SJCRH30 (cell line): ENCODE results near the gene KPNA4. TPM values are rescaled to one million over a fixed set of nuclear protein-coding genes. Genes with fewer than 3 reads are reported as not detected.
A peak's percentile ranks its signal among the peaks of the same experiment; 100 is the strongest.
"Not testable (repeated sequence)": the region's sequence is repeated elsewhere in the genome, so short reads cannot be mapped to it uniquely, and the experiment has no call there.

ENCODE experiments used
- DNase-seq, 2 experiments: peaks; one replicate each; pipeline ENCODE4 v3.0.0-alpha.2; 2015 to 2020
- H3K27ac ChIP-seq: fragments of 250-450 bp; sonication (Bioruptor Pico); 2 replicates; pipeline ENCODE4 v1.5.1; 2020; ENCODE audit warnings: mild to moderate bottlenecking, moderate library complexity
- H3K27me3 ChIP-seq: fragments of 250-450 bp; sonication (Bioruptor Pico); 2 replicates; pipeline ENCODE4 v1.5.1; 2020; ENCODE audit warnings: mild to moderate bottlenecking, moderate library complexity
- H3K36me3 ChIP-seq: fragments of 250-450 bp; sonication (Bioruptor Pico); 2 replicates; pipeline ENCODE4 v1.5.1; 2020; ENCODE audit warnings: mild to moderate bottlenecking, moderate library complexity
- H3K4me1 ChIP-seq: fragments of 250-450 bp; sonication (Bioruptor Pico); 2 replicates; pipeline ENCODE4 v1.5.1; 2020; ENCODE audit warnings: mild to moderate bottlenecking, moderate library complexity
- H3K4me3 ChIP-seq: fragments of 250-450 bp; sonication (Bioruptor Pico); 2 replicates; pipeline ENCODE4 v1.5.1; 2020; ENCODE audit warnings: mild to moderate bottlenecking, moderate library complexity
- H3K9me3 ChIP-seq: fragments of 250-450 bp; sonication (Bioruptor Pico); replicated peaks from 2 replicates; pipeline ENCODE4 v1.5.1; 2020; ENCODE audit warnings: mild to moderate bottlenecking, moderate library complexity
- total RNA-seq: library from RNA; depleted of rRNA; stranded (reverse); fragments of >200 nt; shearing (Covaris generic); gene quantifications from 2 replicates; pipeline ENCODE4 v1.2.3, GENCODE V29; 2014

Gene KPNA4
- total RNA-seq, 1 experiment from 2014 or later = 35.3 TPM

DNA sequence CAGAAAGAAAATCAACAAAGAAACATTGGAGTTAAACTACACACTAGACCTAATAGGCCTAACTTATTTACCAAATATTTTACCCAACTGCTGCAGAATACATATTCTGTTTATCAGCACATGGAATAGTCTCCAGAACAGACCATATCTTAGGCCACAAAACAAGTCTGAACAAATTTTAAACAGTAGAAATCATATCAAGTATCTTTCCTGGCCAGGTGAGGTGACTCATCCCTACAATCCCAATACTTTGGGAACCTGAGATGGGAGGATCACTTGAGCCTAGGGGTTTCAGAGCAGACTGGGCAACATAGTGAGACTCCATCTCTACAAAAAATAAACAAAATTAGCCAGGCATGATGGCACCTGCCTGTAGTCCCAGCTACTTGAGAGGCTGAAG, 18.1 kb upstream of the KPNA4 start:
- no peaks in the 10 kb centered on the region for H3K36me3 ChIP-seq
- DNase-seq = no peak

DNA sequence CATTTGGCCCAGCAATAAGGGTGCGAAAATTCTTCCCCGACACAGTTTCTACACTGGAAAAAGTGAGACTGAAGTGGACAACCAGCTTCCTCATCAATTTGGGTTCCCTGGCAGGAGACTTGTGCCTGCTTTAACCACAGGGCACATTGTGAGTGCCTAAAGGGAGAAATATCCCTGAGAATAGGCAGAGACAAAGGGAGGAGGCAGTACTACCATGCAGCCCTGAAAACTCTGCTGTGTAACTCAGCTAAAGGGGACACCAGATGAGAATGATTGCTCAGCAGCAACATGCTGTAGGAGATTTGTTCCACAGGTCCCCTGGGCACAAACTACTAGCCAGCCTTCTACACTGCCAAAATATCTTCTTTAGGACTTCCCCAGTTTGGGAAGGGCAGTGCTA, 15.6 kb upstream of the KPNA4 start:
- Histone ChIP-seq H3K36me3 (no peaks in the 10 kb centered on the region), H3K4me3 (no peak overlapping the region), H3K27me3 (no peaks in the 10 kb centered on the region), H3K4me1 (no peaks in the 10 kb centered on the region), H3K9me3 (no peaks in the 10 kb centered on the region), H3K27ac (no peak overlapping the region)
- DNase-seq = no peak

More for the DNA sequence above, 18.1 kb upstream of the KPNA4 start:
- Histone ChIP-seq H3K27me3 (no peaks in the 10 kb centered on the region), H3K9me3 (no peaks in the 10 kb centered on the region), H3K4me3 (no peak overlapping the region), H3K4me1 (no peaks in the 10 kb centered on the region), H3K27ac (no peak overlapping the region)

DNA sequence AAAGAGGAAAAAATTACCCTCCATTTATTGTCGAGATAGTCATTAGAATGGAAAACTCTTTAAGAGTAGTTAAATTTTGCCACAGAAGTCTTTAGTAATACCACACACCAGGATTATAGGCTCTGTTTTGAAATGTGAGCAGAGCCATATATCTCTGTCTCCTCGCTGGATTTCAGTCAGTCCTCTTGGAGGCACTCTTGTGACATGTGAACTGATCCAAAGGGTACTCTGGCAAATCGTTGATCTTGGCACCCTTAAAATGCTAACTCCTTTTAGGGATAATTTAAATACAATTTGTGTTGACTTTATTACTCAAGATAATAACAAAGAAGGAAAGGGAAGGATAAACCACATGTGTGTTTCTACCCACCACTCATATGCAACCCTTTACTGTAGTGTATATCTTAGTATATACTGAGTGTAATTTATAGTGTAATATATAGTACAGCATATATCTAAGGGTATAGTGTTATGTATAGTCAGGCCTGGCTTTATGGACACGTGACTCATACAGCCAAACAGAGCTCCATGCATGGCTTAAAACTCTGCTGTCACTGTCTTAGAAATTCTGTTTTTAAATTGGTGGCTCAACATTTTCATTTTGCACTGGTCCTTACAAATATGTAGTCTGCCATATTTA, 12.3 kb upstream of the KPNA4 start:
- Histone ChIP-seq H3K27me3 (no peaks in the 10 kb centered on the region), H3K27ac (no peak overlapping the region), H3K36me3 (no peaks in the 10 kb centered on the region), H3K9me3 (no peaks in the 10 kb centered on the region), H3K4me3 (no peak overlapping the region), H3K4me1 (no peaks in the 10 kb centered on the region)
- no peak for DNase-seq

GRCh38 chr3:160577093-160577492, 11.7 kb upstream of the KPNA4 start:
- Histone ChIP-seq H3K9me3 (no peaks in the 10 kb centered on the region), H3K4me3 (no peak overlapping the region), H3K27me3 (no peaks in the 10 kb centered on the region), H3K4me1 (no peaks in the 10 kb centered on the region), H3K27ac (no peak overlapping the region), H3K36me3 (no peaks in the 10 kb centered on the region)
- DNase-seq = no peak

DNA sequence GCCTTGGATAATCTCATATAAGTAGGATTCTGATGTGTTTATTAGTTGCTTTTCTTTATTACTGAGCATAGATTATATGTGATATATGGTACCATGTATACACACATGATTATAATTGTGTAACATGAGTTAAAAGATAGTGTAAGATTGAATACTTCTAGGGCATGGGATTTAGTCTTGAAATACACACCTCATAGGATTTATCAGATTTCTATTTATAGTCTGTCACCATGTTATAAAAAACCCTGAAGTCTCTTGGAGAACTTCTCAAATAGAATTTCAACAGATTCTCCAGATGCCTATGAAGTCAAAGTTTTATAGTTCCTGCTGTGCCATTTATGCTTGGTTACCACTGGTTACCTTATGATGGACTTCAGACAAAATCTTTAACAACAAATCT, 11.2 kb upstream of the KPNA4 start:
- Histone ChIP-seq H3K36me3 (no peaks in the 10 kb centered on the region), H3K9me3 (no peaks in the 10 kb centered on the region), H3K27ac (no peak overlapping the region), H3K4me1 (no peaks in the 10 kb centered on the region), H3K27me3 (no peaks in the 10 kb centered on the region), H3K4me3 (no peak overlapping the region)
- DNase-seq = no peak

DNA sequence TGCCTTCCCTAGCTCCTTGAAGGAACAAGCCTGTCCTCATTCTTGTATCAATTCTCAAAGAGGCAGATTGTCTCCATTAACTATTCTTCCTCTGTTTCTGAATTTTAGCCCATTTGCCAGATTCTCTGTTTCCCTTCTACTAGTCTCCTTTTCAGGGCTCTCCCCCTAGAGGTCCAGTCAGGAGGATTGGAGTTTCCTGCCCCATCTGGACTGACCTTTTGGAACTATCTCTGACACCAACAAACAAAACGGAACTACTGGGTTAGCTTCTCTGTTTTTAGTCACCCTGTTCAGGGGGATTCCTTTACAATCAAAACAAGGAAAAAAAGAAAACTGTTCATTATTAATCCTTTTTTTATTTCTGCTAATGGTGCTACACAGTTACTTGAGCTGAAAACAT, 10.2 kb upstream of the KPNA4 start:
- Histone ChIP-seq H3K36me3 (no peaks in the 10 kb centered on the region), H3K27me3 (no peaks in the 10 kb centered on the region), H3K4me1 (no peaks in the 10 kb centered on the region), H3K27ac (no peak overlapping the region), H3K4me3 (no peak overlapping the region), H3K9me3 (no peaks in the 10 kb centered on the region)
- DNase-seq = no peak

GRCh38 chr3:160574636-160575035, 9.3 kb upstream of the KPNA4 start:
- H3K27me3 ChIP-seq = no peaks in the 10 kb centered on the region
- no peaks in the 10 kb centered on the region for H3K9me3 ChIP-seq
- no peaks in the 10 kb centered on the region for H3K36me3 ChIP-seq
- H3K4me1 ChIP-seq = no peaks in the 10 kb centered on the region
- no peak for DNase-seq
- no peak overlapping the region for H3K4me3 ChIP-seq
- no peak overlapping the region for H3K27ac ChIP-seq

- not testable (repeated sequence) for H3K4me3 ChIP-seq, H3K36me3 ChIP-seq, DNase-seq, H3K9me3 ChIP-seq, H3K27ac ChIP-seq, H3K27me3 ChIP-seq, H3K4me1 ChIP-seq
These were observed 8.7 kb upstream of the KPNA4 start for GRCh38 chr3:160573955-160574525.

GRCh38 chr3:160569894-160570652, 4.7 kb upstream of the KPNA4 start:
- no peak for DNase-seq
- no peaks in the 10 kb centered on the region for H3K36me3 ChIP-seq
- no peak overlapping the region for H3K27ac ChIP-seq
- H3K4me1 ChIP-seq = peaks cover 2% of the 10 kb centered on the region; the same call in 1 of the 2 replicates
- no peak overlapping the region for H3K4me3 ChIP-seq
- H3K27me3 ChIP-seq = no peaks in the 10 kb centered on the region
- H3K9me3 ChIP-seq = no peaks in the 10 kb centered on the region

DNA sequence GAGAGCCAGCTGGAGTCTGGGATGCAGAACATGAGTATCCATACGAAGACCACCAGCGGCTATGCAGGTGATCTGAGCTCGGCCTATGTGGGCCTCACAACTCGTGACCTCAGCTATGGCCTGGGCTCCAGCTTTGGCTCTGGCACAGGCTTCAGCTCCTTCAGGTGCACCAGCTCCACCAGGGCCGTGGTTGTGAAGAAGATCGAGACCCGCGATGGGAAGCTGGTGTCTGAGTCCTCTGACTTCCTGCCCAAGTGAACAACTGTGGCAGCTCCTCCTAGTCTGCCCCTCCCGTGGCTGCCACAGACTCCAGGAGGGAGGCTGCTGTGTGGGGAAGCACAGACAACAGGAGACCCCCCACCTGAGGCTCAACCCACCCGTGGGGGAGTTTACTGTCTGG, 3.6 kb upstream of the KPNA4 start:
- H3K27me3 ChIP-seq = no peaks in the 10 kb centered on the region

DNA sequence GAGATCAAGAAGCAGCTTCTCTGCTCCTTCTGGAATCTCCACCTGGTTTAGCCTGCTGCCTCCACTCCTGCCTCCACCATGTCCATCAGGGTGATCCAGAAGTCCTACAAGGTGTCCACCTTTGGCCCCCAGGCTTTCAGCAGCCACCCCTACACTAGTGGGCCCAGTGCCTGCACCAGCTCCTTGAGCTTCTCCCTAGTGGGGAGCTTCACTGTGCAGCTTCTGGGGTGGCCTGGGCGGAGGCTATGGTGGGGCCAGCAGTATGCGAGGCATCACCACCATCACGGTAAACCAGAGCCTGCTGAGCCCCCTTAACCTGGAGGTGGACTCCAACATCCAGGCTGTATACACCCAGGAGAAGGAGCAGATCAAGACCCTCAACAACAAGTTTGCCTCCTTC, 2.4 kb upstream of the KPNA4 start:
- DNase-seq = no peak
- Histone ChIP-seq H3K9me3 (no peaks in the 10 kb centered on the region), H3K4me1 (peaks cover 2% of the 10 kb centered on the region; the same call in 1 of the 2 replicates), H3K27me3 (no peaks in the 10 kb centered on the region), H3K4me3 (no peak overlapping the region), H3K27ac (no peak overlapping the region), H3K36me3 (peaks cover 3% of the 10 kb centered on the region; the same call in 1 of the 2 replicates)

More for the DNA sequence above, 3.6 kb upstream of the KPNA4 start:
- Histone ChIP-seq H3K4me3 (no peak overlapping the region), H3K36me3 (no peaks in the 10 kb centered on the region), H3K9me3 (no peaks in the 10 kb centered on the region), H3K4me1 (peaks cover 2% of the 10 kb centered on the region; the same call in 1 of the 2 replicates), H3K27ac (no peak overlapping the region)
- no peak for DNase-seq

DNA sequence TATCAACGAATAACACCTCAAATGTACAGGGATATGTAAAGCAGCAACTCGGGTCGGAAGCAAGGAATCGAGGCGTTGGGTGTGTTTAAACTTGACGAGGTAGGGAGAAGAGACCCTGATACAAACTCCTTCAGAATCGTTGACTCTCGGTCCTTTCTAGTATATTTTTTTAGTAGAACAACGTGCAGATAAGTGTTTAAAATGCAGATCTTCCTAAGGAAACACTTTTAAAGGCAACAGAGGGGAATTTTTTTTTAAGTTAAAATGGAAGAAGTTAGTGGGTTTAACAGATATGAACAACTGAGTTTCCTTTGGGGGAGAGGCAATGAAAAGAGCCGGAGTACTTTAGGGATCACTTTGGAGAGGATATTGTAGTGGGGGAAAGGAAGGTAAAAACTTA, 1.1 kb upstream of the KPNA4 start:
- peaks cover 2% of the 10 kb centered on the region; the same call in 1 of the 2 replicates for H3K4me1 ChIP-seq
- H3K27me3 ChIP-seq = no peaks in the 10 kb centered on the region
- H3K4me3 ChIP-seq = peak overlapping the region; percentile 65
- no peaks in the 10 kb centered on the region for H3K9me3 ChIP-seq
- peak overlapping the region; percentile 76 for H3K27ac ChIP-seq
- peak in 1 of 2 experiments; percentile 8 for DNase-seq
- peaks cover 7% of the 10 kb centered on the region for H3K36me3 ChIP-seq

- Histone ChIP-seq H3K4me3 (peak overlapping the region; percentile 65), H3K36me3 (peaks cover 7% of the 10 kb centered on the region), H3K27me3 (no peaks in the 10 kb centered on the region), H3K9me3 (no peaks in the 10 kb centered on the region), H3K27ac (peak overlapping the region; percentile 93), H3K4me1 (peaks cover 2% of the 10 kb centered on the region; the same call in 1 of the 2 replicates)
- DNase-seq = peak; percentile 55 to 65
These were observed 376 bp downstream of the KPNA4 start for GRCh38 chr3:160564949-160565441.

DNA sequence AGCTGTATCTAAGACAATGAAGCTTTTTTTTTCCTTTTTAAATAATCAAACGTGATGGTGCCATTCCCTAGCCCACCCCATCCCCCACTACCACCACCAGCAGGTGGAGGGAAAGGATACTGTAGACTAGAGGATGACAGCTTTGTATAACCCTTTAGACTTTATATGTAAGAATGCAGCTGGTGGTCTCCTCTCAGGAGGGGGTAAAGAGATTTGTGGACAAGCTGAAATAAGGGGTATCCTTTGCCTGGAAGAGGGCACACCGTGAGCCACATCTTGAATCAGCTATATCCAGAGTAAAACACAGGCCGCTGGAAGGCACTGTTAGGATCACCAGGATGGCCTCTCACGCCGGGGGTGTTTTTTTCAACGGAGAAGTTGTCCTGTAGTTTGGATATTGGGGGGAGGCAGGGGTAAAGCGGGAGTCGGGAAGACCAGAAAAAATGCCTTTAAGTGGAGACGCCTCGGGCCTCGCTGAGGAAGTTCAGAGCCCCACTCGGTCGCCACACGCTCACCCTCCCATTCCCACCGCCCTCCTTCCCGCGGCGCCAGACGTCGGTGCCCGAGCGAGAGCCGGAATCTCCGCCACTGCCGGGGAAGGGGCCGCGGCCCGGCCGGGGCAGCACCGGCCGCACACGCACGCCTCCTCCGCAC, 986 bp downstream of the KPNA4 start:
- Histone ChIP-seq H3K4me3 (peak overlapping the region; percentile 65), H3K36me3 (peaks cover 7% of the 10 kb centered on the region), H3K27ac (no peak overlapping the region; the same call in 1 of the 2 replicates), H3K27me3 (no peaks in the 10 kb centered on the region), H3K9me3 (no peaks in the 10 kb centered on the region), H3K4me1 (peaks cover 2% of the 10 kb centered on the region; the same call in 1 of the 2 replicates)
- peak; percentile 16 to 35 for DNase-seq

DNA sequence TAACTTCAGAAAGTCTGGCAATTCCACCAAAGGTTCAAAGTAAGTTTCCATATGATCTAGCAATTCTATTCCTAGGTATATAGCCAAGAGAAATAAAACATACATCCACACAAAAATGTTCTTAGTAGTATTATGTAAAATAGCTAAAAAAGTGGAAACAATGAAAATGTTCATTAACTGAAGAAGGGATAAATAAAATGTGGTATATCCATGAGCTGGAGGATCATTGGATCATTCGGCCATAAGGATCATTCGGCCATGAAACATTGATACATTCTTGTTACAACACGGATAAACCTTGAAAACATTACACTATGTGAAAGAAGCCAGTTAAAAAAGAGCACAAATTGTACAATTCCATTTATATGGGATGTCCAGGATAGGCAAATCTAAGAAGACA, 2.4 kb downstream of the KPNA4 start:
- DNase-seq = no peak
- Histone ChIP-seq H3K36me3 (peaks cover 9% of the 10 kb centered on the region), H3K9me3 (no peaks in the 10 kb centered on the region; the same call in 1 of the 2 replicates), H3K4me1 (peaks cover 2% of the 10 kb centered on the region; the same call in 1 of the 2 replicates), H3K27ac (no peak overlapping the region), H3K4me3 (no peak overlapping the region), H3K27me3 (no peaks in the 10 kb centered on the region)
